Smooth muscle cell (in vitro differentiated cells): ENCODE measurements around the gene JUND. TPM values are rescaled to one million over a fixed set of nuclear protein-coding genes. Genes with fewer than 3 reads are reported as not detected.

ENCODE experiments used
- DNase-seq: peaks from one replicate; lab custom pipeline; 2025; ENCODE audit not compliant: unreplicated experiment; lab: John Stamatoyannopoulos, UW
- H2AFZ ChIP-seq: fragments of 200-600 bp; sonication (generic); 2 replicates; pipeline ENCODE4 v1.6.0; 2016; ENCODE audit warnings: antibody characterized with exemption, low read depth, mild to moderate bottlenecking
- H3F3A ChIP-seq: fragments of 200-600 bp; sonication (generic); 2 replicates; pipeline ENCODE4 v1.6.0; 2017; ENCODE audit warnings: antibody characterized with exemption, low read depth
- H3K27ac ChIP-seq: fragments of 200-600 bp; sonication (generic); 2 replicates; pipeline ENCODE4 v1.5.1; 2016; ENCODE audit warnings: low read depth, mild to moderate bottlenecking
- H3K27me3 ChIP-seq: fragments of 200-600 bp; sonication (generic); 2 replicates; pipeline ENCODE4 v1.6.1; 2016; ENCODE audit warnings: low read depth, mild to moderate bottlenecking
- H3K36me3 ChIP-seq: fragments of 200-600 bp; sonication (generic); 2 replicates; pipeline ENCODE4 v1.5.1; 2016; ENCODE audit warnings: low read depth
- H3K4me1 ChIP-seq: fragments of 200-600 bp; sonication (generic); 2 replicates; pipeline ENCODE4 v1.5.1; 2016; ENCODE audit warnings: low read depth
- H3K4me2 ChIP-seq: fragments of 200-600 bp; sonication (generic); 2 replicates; pipeline ENCODE4 v1.6.0; 2016; ENCODE audit warnings: mild to moderate bottlenecking
- H3K4me3 ChIP-seq: fragments of 200-600 bp; sonication (generic); 2 replicates; pipeline ENCODE4 v1.5.1; 2016; ENCODE audit warnings: mild to moderate bottlenecking
- H3K79me2 ChIP-seq: fragments of 200-600 bp; sonication (generic); 2 replicates; pipeline ENCODE4 v1.6.0; 2016; ENCODE audit warnings: low read depth, mild to moderate bottlenecking
- H3K9ac ChIP-seq: fragments of 200-600 bp; sonication (generic); 2 replicates; pipeline ENCODE4 v1.6.0; 2016; ENCODE audit warnings: low read depth
- H3K9me3 ChIP-seq: fragments of 200-600 bp; sonication (generic); replicated peaks from 2 replicates; pipeline ENCODE4 v1.5.1; 2016; ENCODE audit warnings: low read depth
- H4K20me1 ChIP-seq: fragments of 200-600 bp; sonication (generic); 2 replicates; pipeline ENCODE4 v1.6.0; 2016; ENCODE audit warnings: low read depth
- CTCF ChIP-seq: fragments of 200-600 bp; sonication (generic); IDR thresholded peaks from 2 replicates; pipeline ENCODE4 v1.5.1; 2017; ENCODE audit warnings: borderline replicate concordance, mild to moderate bottlenecking, antibody characterized with exemption; ENCODE audit not compliant: insufficient read depth, poor library complexity, severe bottlenecking
- WGBS: methylation state at CpG from one replicate; pipeline ENCODE4 v1.1.7; 2016; ENCODE audit warnings: low lambda C conversion rate; 5-methylcytosine and 5-hydroxymethylcytosine counted together
- polyA plus RNA-seq: library from polyadenylated mRNA; unstranded; fragments of >200 nt; fragmentation: Nextera tagmentation; extraction: Ambion mirVana; gene quantifications from 2 replicates; pipeline ENCODE4 v1.2.1, GENCODE V29; 2016
- total RNA-seq: library from RNA; depleted of rRNA; stranded (reverse); fragments of >200 nt; gene quantifications from 2 replicates; pipeline ENCODE4 v1.2.3, GENCODE V29; 2014

JUND gene
- total and polyA plus RNA-seq, 2 experiments from 2014 or later = 164 to 464 TPM

GRCh38 chr19:18253130-18253529 lies 28.3 kb downstream of the JUND start:
- Histone ChIP-seq H4K20me1 (no peaks in the 10 kb centered on the region), H3K27ac (no peak overlapping the region), H3K4me3 (no peak overlapping the region), H3K9me3 (no peaks in the 10 kb centered on the region), H3K27me3 (peaks cover 25% of the 10 kb centered on the region), H3K4me2 (no peak overlapping the region), H3K79me2 (no peaks in the 10 kb centered on the region), H2AFZ (no peak overlapping the region), H3K36me3 (no peaks in the 10 kb centered on the region), H3K4me1 (no peaks in the 10 kb centered on the region), H3F3A (no peaks in the 10 kb centered on the region), H3K9ac (no peak overlapping the region)
- no peak for TF ChIP-seq CTCF
- 95% methylated on average over 4 of the region's 4 CpGs for WGBS
- no peak for DNase-seq

- Histone ChIP-seq H3K79me2 (no peaks in the 10 kb centered on the region), H2AFZ (no peak overlapping the region), H4K20me1 (no peaks in the 10 kb centered on the region), H3K27ac (no peak overlapping the region), H3F3A (no peaks in the 10 kb centered on the region), H3K9me3 (no peaks in the 10 kb centered on the region), H3K4me3 (no peak overlapping the region), H3K27me3 (peaks cover 25% of the 10 kb centered on the region), H3K9ac (no peak overlapping the region), H3K4me2 (no peak overlapping the region), H3K36me3 (no peaks in the 10 kb centered on the region), H3K4me1 (no peaks in the 10 kb centered on the region)
- no peak for TF ChIP-seq CTCF
- no peak for DNase-seq
- 82% methylated on average over 7 of the region's 7 CpGs for WGBS
Measured at GRCh38 chr19:18252370-18252717, 29.1 kb downstream of the JUND start.

GRCh38 chr19:18251587-18252369 lies 29.6 kb downstream of the JUND start:
- Histone ChIP-seq H4K20me1 (no peaks in the 10 kb centered on the region), H2AFZ (no peak overlapping the region), H3K4me3 (no peak overlapping the region), H3K27me3 (peaks cover 25% of the 10 kb centered on the region), H3K4me1 (no peaks in the 10 kb centered on the region), H3K79me2 (no peaks in the 10 kb centered on the region), H3F3A (no peaks in the 10 kb centered on the region), H3K4me2 (no peak overlapping the region), H3K27ac (no peak overlapping the region), H3K36me3 (no peaks in the 10 kb centered on the region), H3K9ac (no peak overlapping the region), H3K9me3 (no peaks in the 10 kb centered on the region)
- peak; percentile 35 for DNase-seq
- TF ChIP-seq CTCF = peak; percentile 99
- 23% methylated on average over 22 of the region's 23 CpGs for WGBS

- Histone ChIP-seq H3K27me3 (peaks cover 15% of the 10 kb centered on the region), H3K4me3 (no peak overlapping the region), H3K4me2 (no peak overlapping the region), H3K4me1 (no peaks in the 10 kb centered on the region), H3K36me3 (no peaks in the 10 kb centered on the region), H3K9me3 (no peaks in the 10 kb centered on the region), H2AFZ (no peak overlapping the region), H3F3A (no peaks in the 10 kb centered on the region), H3K9ac (no peak overlapping the region), H4K20me1 (no peaks in the 10 kb centered on the region), H3K27ac (no peak overlapping the region), H3K79me2 (no peaks in the 10 kb centered on the region)
- no peak for DNase-seq
- no peak for TF ChIP-seq CTCF
- 93% methylated on average over 5 of the region's 5 CpGs for WGBS
Measured at GRCh38 chr19:18249834-18250233, 31.6 kb downstream of the JUND start.
